Smooth muscle cell (in vitro differentiated cells): Measurements from ENCODE around the gene ATP6V0C. TPM values are rescaled to one million over a fixed set of nuclear protein-coding genes. Genes with fewer than 3 reads are reported as not detected.

ENCODE experiments used
- DNase-seq: peaks from one replicate; lab custom pipeline; 2025; ENCODE audit not compliant: unreplicated experiment; lab: John Stamatoyannopoulos, UW
- H2AFZ ChIP-seq: fragments of 200-600 bp; sonication (generic); 2 replicates; pipeline ENCODE4 v1.6.0; 2016; ENCODE audit warnings: antibody characterized with exemption, low read depth, mild to moderate bottlenecking
- H3F3A ChIP-seq: fragments of 200-600 bp; sonication (generic); 2 replicates; pipeline ENCODE4 v1.6.0; 2017; ENCODE audit warnings: antibody characterized with exemption, low read depth
- H3K27ac ChIP-seq: fragments of 200-600 bp; sonication (generic); 2 replicates; pipeline ENCODE4 v1.5.1; 2016; ENCODE audit warnings: low read depth, mild to moderate bottlenecking
- H3K27me3 ChIP-seq: fragments of 200-600 bp; sonication (generic); 2 replicates; pipeline ENCODE4 v1.6.1; 2016; ENCODE audit warnings: low read depth, mild to moderate bottlenecking
- H3K36me3 ChIP-seq: fragments of 200-600 bp; sonication (generic); 2 replicates; pipeline ENCODE4 v1.5.1; 2016; ENCODE audit warnings: low read depth
- H3K4me1 ChIP-seq: fragments of 200-600 bp; sonication (generic); 2 replicates; pipeline ENCODE4 v1.5.1; 2016; ENCODE audit warnings: low read depth
- H3K4me2 ChIP-seq: fragments of 200-600 bp; sonication (generic); 2 replicates; pipeline ENCODE4 v1.6.0; 2016; ENCODE audit warnings: mild to moderate bottlenecking
- H3K4me3 ChIP-seq: fragments of 200-600 bp; sonication (generic); 2 replicates; pipeline ENCODE4 v1.5.1; 2016; ENCODE audit warnings: mild to moderate bottlenecking
- H3K79me2 ChIP-seq: fragments of 200-600 bp; sonication (generic); 2 replicates; pipeline ENCODE4 v1.6.0; 2016; ENCODE audit warnings: low read depth, mild to moderate bottlenecking
- H3K9ac ChIP-seq: fragments of 200-600 bp; sonication (generic); 2 replicates; pipeline ENCODE4 v1.6.0; 2016; ENCODE audit warnings: low read depth
- H3K9me3 ChIP-seq: fragments of 200-600 bp; sonication (generic); replicated peaks from 2 replicates; pipeline ENCODE4 v1.5.1; 2016; ENCODE audit warnings: low read depth
- H4K20me1 ChIP-seq: fragments of 200-600 bp; sonication (generic); 2 replicates; pipeline ENCODE4 v1.6.0; 2016; ENCODE audit warnings: low read depth
- CTCF ChIP-seq: fragments of 200-600 bp; sonication (generic); IDR thresholded peaks from 2 replicates; pipeline ENCODE4 v1.5.1; 2017; ENCODE audit warnings: borderline replicate concordance, mild to moderate bottlenecking, antibody characterized with exemption; ENCODE audit not compliant: insufficient read depth, poor library complexity, severe bottlenecking
- WGBS: methylation state at CpG from one replicate; pipeline ENCODE4 v1.1.7; 2016; ENCODE audit warnings: low lambda C conversion rate; 5-methylcytosine and 5-hydroxymethylcytosine counted together
- polyA plus RNA-seq: library from polyadenylated mRNA; unstranded; fragments of >200 nt; fragmentation: Nextera tagmentation; extraction: Ambion mirVana; gene quantifications from 2 replicates; pipeline ENCODE4 v1.2.1, GENCODE V29; 2016
- total RNA-seq: library from RNA; depleted of rRNA; stranded (reverse); fragments of >200 nt; gene quantifications from 2 replicates; pipeline ENCODE4 v1.2.3, GENCODE V29; 2014

ATP6V0C gene
- total and polyA plus RNA-seq, 2 experiments from 2014 or later = 99.2 to 207 TPM

GRCh38 chr16:2473999-2474876 lies 39.5 kb upstream of the ATP6V0C start:
- H3K9me3 ChIP-seq = no peaks in the 10 kb centered on the region
- H3F3A ChIP-seq = peaks cover 8% of the 10 kb centered on the region
- H3K27ac ChIP-seq = peak overlapping the region; percentile 62
- H3K4me1 ChIP-seq = peaks cover 22% of the 10 kb centered on the region
- H3K4me3 ChIP-seq = peak overlapping the region; percentile 84
- peak; percentile 56 for DNase-seq
- peaks cover 33% of the 10 kb centered on the region for H4K20me1 ChIP-seq
- H3K9ac ChIP-seq = peak overlapping the region; percentile 80
- H3K27me3 ChIP-seq = no peaks in the 10 kb centered on the region
- peak; percentile 12 for TF ChIP-seq CTCF
- peak overlapping the region; percentile 94 for H2AFZ ChIP-seq
- peak overlapping the region; percentile 100 for H3K4me2 ChIP-seq
- 1% methylated on average over 67 of the region's 100 CpGs for WGBS
- H3K79me2 ChIP-seq = peaks cover 5% of the 10 kb centered on the region
- H3K36me3 ChIP-seq = no peaks in the 10 kb centered on the region

DNA sequence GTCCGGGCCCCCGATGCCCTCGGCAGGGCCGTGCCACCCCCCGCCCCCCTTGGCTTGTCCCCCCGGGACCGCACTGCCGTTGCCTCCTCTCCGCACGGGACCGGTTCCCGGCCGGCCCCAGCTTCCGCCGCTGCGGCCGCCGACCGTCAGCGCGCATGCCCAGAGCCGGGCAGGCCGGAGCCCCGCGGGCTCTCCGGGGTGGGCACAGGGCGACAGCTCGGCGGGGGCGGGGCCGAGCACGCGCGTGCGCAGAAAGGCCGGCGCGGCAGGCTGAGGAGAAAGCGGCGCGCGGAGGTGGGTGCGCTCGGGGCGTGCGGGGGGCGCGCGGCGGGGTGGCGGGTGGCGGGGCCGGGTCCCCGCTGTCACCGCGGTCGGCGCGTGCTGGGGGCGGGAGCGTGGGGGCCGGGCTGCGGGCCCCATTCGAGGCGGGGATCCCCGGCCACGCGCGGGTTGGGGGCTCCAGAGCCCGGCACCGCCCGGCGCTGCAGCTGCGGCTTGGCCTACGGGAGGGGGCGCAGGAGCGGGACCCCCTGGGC lies 38.8 kb upstream of the ATP6V0C start, which contains the start of gene TBC1D24:
TBC1D24 (plus strand) TSS at position 251 of the 536 bp plus-strand sequence. CDS start 21,022 bp downstream, outside the sequence.
- WGBS = under 1% methylated on average over 46 of the region's 77 CpGs
- no peaks in the 10 kb centered on the region for H3K27me3 ChIP-seq
- no peak for TF ChIP-seq CTCF
- H3K4me1 ChIP-seq = peaks cover 15% of the 10 kb centered on the region
- peak within 1 kb of the TSS; percentile 94 for H2AFZ ChIP-seq
- H3K4me2 ChIP-seq = peak within 1 kb of the TSS; percentile 100
- no peaks in the 10 kb centered on the region for H3K36me3 ChIP-seq
- H3K9me3 ChIP-seq = no peaks in the 10 kb centered on the region
- H3K79me2 ChIP-seq = peaks cover 8% of the 10 kb centered on the region
- H3F3A ChIP-seq = peaks cover 8% of the 10 kb centered on the region
- DNase-seq = peak; percentile 75
- peak within 1 kb of the TSS; percentile 62 for H3K27ac ChIP-seq
- peaks cover 40% of the 10 kb centered on the region for H4K20me1 ChIP-seq
- H3K4me3 ChIP-seq = peak within 1 kb of the TSS; percentile 84
- peak within 1 kb of the TSS; percentile 80 for H3K9ac ChIP-seq

GRCh38 chr16:2475413-2476344 lies 38.1 kb upstream of the ATP6V0C start:
- H3K4me3 ChIP-seq = peak overlapping the region; percentile 84
- DNase-seq = no peak
- H3K4me2 ChIP-seq = peak overlapping the region; percentile 95
- H3K79me2 ChIP-seq = peaks cover 8% of the 10 kb centered on the region
- TF ChIP-seq CTCF = no peak
- peaks cover under 1% of the 10 kb centered on the region for H3F3A ChIP-seq
- H4K20me1 ChIP-seq = peaks cover 47% of the 10 kb centered on the region
- no peak overlapping the region for H3K27ac ChIP-seq
- H3K9me3 ChIP-seq = no peaks in the 10 kb centered on the region
- H3K36me3 ChIP-seq = no peaks in the 10 kb centered on the region
- no peak overlapping the region for H2AFZ ChIP-seq
- WGBS = 18% methylated on average over 40 of the region's 55 CpGs
- no peak overlapping the region for H3K9ac ChIP-seq
- H3K4me1 ChIP-seq = peaks cover 11% of the 10 kb centered on the region
- H3K27me3 ChIP-seq = no peaks in the 10 kb centered on the region
